SK-N-SH treated with all-trans-retinoic acid at 6 μM for 48 hours (cell line): ENCODE data around the gene KCNH1.
A peak's percentile ranks its signal among the peaks of the same experiment; 100 is the strongest.

ENCODE experiments used
- ATAC-seq: fragments of 200-7000 bp; cut with Tn5 transposase; 3 replicates; pipeline ENCODE4 v1.9.1; 2020; ENCODE audit warnings: mild to moderate bottlenecking, moderate library complexity
- ARNTL ChIP-seq: fragments of 450-650 bp; formaldehyde crosslinking; IDR thresholded peaks from 2 replicates; pipeline ENCODE4 v1.5.0; 2020; ENCODE audit warnings: low read depth, mild to moderate bottlenecking, moderate library complexity, borderline replicate concordance
- BACH2 ChIP-seq: fragments of 250-450 bp; sonication (Bioruptor Pico); IDR thresholded peaks from 2 replicates; pipeline ENCODE4 v1.9.0; 2021; ENCODE audit warnings: mild to moderate bottlenecking, borderline replicate concordance
- CSDC2 ChIP-seq: fragments of 250-450 bp; sonication (Bioruptor Pico); IDR thresholded peaks from 2 replicates; pipeline ENCODE4 v1.5.0; 2020; ENCODE audit warnings: mild to moderate bottlenecking, moderate library complexity
- ESRRG ChIP-seq: fragments of 250-450 bp; sonication (Bioruptor Pico); IDR thresholded peaks from 2 replicates; pipeline ENCODE4 v1.6.1; 2021; ENCODE audit warnings: mild to moderate bottlenecking
- GLIS3 ChIP-seq: fragments of 250-450 bp; sonication (Bioruptor Pico); IDR thresholded peaks from 2 replicates; pipeline ENCODE4 v1.5.0; 2020; ENCODE audit warnings: mild to moderate bottlenecking, moderate library complexity
- ISL1 ChIP-seq: fragments of 250-450 bp; sonication (Bioruptor Pico); IDR thresholded peaks from 2 replicates; pipeline ENCODE4 v2.1.2; 2022; ENCODE audit warnings: mild to moderate bottlenecking, moderate library complexity
- OSR1 ChIP-seq: fragments of 250-450 bp; sonication (Bioruptor Pico); IDR thresholded peaks from 2 replicates; pipeline ENCODE4 v1.8.0; 2022; ENCODE audit warnings: moderate library complexity, mild to moderate bottlenecking, inconsistent platforms
- PPARA ChIP-seq: fragments of 250-450 bp; sonication (Bioruptor Pico); IDR thresholded peaks from 2 replicates; pipeline ENCODE4 v1.5.0; 2020; ENCODE audit warnings: mild to moderate bottlenecking, borderline replicate concordance
- RARB ChIP-seq: fragments of 250-450 bp; sonication (Bioruptor Pico); IDR thresholded peaks from 2 replicates; pipeline ENCODE4 v1.8.0; 2021; ENCODE audit warnings: mild to moderate bottlenecking, moderate library complexity
- TCF4 ChIP-seq: fragments of 250-450 bp; sonication (Bioruptor Pico); IDR thresholded peaks from 2 replicates; pipeline ENCODE4 v1.8.0; 2021; ENCODE audit warnings: mild to moderate bottlenecking, moderate library complexity, borderline replicate concordance
- ZC3H10 ChIP-seq: fragments of 250-450 bp; sonication (Bioruptor Pico); IDR thresholded peaks from 2 replicates; pipeline ENCODE4 v1.5.1; 2021; ENCODE audit warnings: mild to moderate bottlenecking, moderate library complexity
- ZFP3 ChIP-seq: fragments of 250-450 bp; sonication (Bioruptor Pico); IDR thresholded peaks from 2 replicates; pipeline ENCODE4 v1.5.0; 2020; ENCODE audit warnings: mild to moderate bottlenecking, moderate library complexity
- ZFP30 ChIP-seq: fragments of 450-650 bp; formaldehyde crosslinking; IDR thresholded peaks from 2 replicates; pipeline ENCODE4 v1.5.0; 2022; ENCODE audit warnings: mild to moderate bottlenecking, moderate library complexity
- ZNF565 ChIP-seq: fragments of 450-650 bp; formaldehyde crosslinking; conservative IDR thresholded peaks from 2 replicates; pipeline ENCODE4 v1.5.0; 2020; ENCODE audit warnings: low read depth, mild to moderate bottlenecking, moderate library complexity
- ZNF70 ChIP-seq: fragments of 450-650 bp; formaldehyde crosslinking; IDR thresholded peaks from 2 replicates; pipeline ENCODE4 v1.5.0; 2020; ENCODE audit warnings: mild to moderate bottlenecking, moderate library complexity
- ZNF8 ChIP-seq: fragments of 450-650 bp; formaldehyde crosslinking; IDR thresholded peaks from 2 replicates; pipeline ENCODE4 v1.5.0; 2020; ENCODE audit warnings: mild to moderate bottlenecking, moderate library complexity
- TF ChIP-seq, protein P1 (sequence below): fragments of 250-450 bp; sonication (Bioruptor Pico); IDR thresholded peaks from 2 replicates; pipeline ENCODE4 v1.5.1; 2021; ENCODE audit warnings: mild to moderate bottlenecking, moderate library complexity
- TF ChIP-seq, protein P2 (sequence below): fragments of 250-450 bp; sonication (Bioruptor Pico); IDR thresholded peaks from 2 replicates; pipeline ENCODE4 v1.5.1; 2020; ENCODE audit warnings: low read depth, mild to moderate bottlenecking, moderate library complexity
- TF ChIP-seq, protein P3 (sequence below): fragments of 250-450 bp; sonication (Bioruptor Pico); IDR thresholded peaks from 2 replicates; pipeline ENCODE4 v1.8.0; 2021; ENCODE audit warnings: low read depth, mild to moderate bottlenecking, moderate library complexity, borderline replicate concordance
- TF ChIP-seq, protein P4 (sequence below): fragments of 250-450 bp; sonication (Bioruptor Pico); IDR thresholded peaks from 2 replicates; pipeline ENCODE4 v1.8.0; 2020; ENCODE audit warnings: mild to moderate bottlenecking, moderate library complexity, borderline replicate concordance
- TF ChIP-seq, protein P5 (sequence below): fragments of 250-450 bp; sonication (Bioruptor Pico); IDR thresholded peaks from 2 replicates; pipeline ENCODE4 v1.5.0; 2020; ENCODE audit warnings: mild to moderate bottlenecking, moderate library complexity

Gene KCNH1

DNA sequence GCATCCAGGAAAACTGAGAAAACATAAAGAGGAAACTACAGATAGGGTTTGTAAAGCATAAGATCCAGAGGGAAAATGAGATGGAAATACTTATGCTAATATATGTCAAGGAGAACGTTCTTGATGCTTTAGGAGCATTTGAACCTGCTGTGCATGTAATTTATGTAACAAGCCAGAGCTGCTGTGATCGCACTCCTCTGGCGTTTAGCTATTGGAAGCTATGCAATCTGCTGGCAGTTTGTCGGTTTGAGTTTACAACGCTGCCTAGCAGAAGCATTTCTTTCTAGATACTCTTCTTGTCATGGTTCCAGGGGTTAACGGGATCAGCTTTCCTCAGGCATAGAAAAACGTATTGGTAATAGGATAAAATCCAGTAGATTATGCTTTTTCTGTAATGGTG is 182.7 kb downstream of the KCNH1 start:
- ATAC-seq, result no peak
- TF ChIP-seq GLIS3 (CRISPR knock-in tag) (no peak), ZFP3 (CRISPR knock-in tag) (no peak), ARNTL (CRISPR knock-in tag) (no peak), ZFP30 (no peak), ZNF8 (no peak), ZC3H10 (CRISPR knock-in tag) (no peak), ZNF565 (CRISPR knock-in tag) (no peak), PPARA (CRISPR knock-in tag) (no peak), CSDC2 (CRISPR knock-in tag) (no peak), BACH2 (CRISPR knock-in tag) (no peak), OSR1 (CRISPR knock-in tag) (no peak), ZNF70 (CRISPR knock-in tag) (no peak), TCF4 (CRISPR knock-in tag) (no peak), ESRRG (CRISPR knock-in tag) (no peak), RARB (CRISPR knock-in tag) (no peak)
- TF ChIP-seq, protein P1, sequence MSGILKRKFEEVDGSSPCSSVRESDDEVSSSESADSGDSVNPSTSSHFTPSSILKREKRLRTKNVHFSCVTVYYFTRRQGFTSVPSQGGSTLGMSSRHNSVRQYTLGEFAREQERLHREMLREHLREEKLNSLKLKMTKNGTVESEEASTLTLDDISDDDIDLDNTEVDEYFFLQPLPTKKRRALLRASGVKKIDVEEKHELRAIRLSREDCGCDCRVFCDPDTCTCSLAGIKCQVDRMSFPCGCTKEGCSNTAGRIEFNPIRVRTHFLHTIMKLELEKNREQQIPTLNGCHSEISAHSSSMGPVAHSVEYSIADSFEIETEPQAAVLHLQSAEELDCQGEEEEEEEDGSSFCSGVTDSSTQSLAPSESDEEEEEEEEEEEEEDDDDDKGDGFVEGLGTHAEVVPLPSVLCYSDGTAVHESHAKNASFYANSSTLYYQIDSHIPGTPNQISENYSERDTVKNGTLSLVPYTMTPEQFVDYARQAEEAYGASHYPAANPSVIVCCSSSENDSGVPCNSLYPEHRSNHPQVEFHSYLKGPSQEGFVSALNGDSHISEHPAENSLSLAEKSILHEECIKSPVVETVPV, result no peak
- TF ChIP-seq, protein P2, sequence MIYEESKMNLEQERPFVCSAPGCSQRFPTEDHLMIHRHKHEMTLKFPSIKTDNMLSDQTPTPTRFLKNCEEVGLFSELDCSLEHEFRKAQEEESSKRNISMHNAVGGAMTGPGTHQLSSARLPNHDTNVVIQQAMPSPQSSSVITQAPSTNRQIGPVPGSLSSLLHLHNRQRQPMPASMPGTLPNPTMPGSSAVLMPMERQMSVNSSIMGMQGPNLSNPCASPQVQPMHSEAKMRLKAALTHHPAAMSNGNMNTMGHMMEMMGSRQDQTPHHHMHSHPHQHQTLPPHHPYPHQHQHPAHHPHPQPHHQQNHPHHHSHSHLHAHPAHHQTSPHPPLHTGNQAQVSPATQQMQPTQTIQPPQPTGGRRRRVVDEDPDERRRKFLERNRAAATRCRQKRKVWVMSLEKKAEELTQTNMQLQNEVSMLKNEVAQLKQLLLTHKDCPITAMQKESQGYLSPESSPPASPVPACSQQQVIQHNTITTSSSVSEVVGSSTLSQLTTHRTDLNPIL (CRISPR knock-in tag), result no peak
- TF ChIP-seq, protein P3, sequence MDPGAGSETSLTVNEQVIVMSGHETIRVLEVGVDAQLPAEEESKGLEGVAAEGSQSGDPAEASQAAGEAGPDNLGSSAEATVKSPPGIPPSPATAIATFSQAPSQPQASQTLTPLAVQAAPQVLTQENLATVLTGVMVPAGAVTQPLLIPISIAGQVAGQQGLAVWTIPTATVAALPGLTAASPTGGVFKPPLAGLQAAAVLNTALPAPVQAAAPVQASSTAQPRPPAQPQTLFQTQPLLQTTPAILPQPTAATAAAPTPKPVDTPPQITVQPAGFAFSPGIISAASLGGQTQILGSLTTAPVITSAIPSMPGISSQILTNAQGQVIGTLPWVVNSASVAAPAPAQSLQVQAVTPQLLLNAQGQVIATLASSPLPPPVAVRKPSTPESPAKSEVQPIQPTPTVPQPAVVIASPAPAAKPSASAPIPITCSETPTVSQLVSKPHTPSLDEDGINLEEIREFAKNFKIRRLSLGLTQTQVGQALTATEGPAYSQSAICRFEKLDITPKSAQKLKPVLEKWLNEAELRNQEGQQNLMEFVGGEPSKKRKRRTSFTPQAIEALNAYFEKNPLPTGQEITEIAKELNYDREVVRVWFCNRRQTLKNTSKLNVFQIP (CRISPR knock-in tag), result no peak
- TF ChIP-seq, protein P4, sequence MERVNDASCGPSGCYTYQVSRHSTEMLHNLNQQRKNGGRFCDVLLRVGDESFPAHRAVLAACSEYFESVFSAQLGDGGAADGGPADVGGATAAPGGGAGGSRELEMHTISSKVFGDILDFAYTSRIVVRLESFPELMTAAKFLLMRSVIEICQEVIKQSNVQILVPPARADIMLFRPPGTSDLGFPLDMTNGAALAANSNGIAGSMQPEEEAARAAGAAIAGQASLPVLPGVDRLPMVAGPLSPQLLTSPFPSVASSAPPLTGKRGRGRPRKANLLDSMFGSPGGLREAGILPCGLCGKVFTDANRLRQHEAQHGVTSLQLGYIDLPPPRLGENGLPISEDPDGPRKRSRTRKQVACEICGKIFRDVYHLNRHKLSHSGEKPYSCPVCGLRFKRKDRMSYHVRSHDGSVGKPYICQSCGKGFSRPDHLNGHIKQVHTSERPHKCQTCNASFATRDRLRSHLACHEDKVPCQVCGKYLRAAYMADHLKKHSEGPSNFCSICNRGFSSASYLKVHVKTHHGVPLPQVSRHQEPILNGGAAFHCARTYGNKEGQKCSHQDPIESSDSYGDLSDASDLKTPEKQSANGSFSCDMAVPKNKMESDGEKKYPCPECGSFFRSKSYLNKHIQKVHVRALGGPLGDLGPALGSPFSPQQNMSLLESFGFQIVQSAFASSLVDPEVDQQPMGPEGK (CRISPR knock-in tag), result no peak
- TF ChIP-seq, all 23 proteins: peak for 0

DNA sequence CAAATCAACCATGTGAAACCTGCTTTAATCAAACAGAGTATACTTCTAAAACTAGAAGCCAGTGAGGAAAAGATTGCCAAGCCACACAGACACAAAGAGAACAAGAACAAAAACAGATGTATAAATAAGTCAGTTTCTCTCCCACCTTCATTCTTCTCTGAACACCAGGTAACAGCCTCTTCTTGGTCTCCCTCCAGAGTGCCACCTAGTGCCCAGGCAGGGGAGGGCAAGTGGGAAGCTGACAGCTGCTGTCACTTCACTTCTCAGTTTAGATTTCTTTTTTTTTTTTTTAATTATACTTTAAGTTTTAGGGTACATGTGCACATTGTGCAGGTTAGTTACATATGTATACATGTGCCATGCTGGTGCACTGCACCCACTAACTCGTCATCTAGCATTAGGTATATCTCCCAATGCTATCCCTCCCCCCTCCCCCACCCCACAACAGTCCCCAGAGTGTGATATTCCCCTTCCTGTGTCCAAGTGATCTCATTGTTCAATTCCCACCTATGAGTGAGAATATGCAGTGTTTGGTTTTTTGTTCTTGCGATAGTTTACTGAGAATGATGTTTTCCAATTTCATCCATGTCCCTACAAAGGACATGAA is 183.9 kb downstream of the KCNH1 start:
- peak; percentile 70 for ATAC-seq

DNA sequence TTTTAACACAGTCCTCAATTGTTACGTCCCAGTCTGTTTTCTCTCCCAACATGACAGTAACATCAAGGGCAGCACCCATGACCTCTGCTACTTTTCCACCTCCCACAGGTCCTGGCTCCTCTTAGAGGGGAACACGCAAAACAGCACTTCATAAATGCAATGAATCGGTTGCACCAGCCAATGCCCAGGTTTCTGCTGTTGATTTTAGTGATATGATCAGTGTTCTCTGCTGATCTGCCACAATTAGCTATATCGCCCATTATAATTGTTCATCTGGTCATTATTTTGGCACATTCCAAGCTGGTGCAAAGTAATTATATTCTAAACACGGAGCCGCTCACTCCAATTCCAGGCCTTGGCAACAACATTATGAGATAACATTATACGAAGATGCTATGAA is 184.5 kb downstream of the KCNH1 start:
- no peak for ATAC-seq
- TF ChIP-seq, protein P5, sequence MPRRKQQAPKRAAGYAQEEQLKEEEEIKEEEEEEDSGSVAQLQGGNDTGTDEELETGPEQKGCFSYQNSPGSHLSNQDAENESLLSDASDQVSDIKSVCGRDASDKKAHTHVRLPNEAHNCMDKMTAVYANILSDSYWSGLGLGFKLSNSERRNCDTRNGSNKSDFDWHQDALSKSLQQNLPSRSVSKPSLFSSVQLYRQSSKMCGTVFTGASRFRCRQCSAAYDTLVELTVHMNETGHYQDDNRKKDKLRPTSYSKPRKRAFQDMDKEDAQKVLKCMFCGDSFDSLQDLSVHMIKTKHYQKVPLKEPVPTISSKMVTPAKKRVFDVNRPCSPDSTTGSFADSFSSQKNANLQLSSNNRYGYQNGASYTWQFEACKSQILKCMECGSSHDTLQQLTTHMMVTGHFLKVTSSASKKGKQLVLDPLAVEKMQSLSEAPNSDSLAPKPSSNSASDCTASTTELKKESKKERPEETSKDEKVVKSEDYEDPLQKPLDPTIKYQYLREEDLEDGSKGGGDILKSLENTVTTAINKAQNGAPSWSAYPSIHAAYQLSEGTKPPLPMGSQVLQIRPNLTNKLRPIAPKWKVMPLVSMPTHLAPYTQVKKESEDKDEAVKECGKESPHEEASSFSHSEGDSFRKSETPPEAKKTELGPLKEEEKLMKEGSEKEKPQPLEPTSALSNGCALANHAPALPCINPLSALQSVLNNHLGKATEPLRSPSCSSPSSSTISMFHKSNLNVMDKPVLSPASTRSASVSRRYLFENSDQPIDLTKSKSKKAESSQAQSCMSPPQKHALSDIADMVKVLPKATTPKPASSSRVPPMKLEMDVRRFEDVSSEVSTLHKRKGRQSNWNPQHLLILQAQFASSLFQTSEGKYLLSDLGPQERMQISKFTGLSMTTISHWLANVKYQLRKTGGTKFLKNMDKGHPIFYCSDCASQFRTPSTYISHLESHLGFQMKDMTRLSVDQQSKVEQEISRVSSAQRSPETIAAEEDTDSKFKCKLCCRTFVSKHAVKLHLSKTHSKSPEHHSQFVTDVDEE (CRISPR knock-in tag), result no peak
- no peak for TF ChIP-seq ISL1 (CRISPR knock-in tag)
- TF ChIP-seq PPARA (CRISPR knock-in tag), result no peak
- no peak for TF ChIP-seq ZNF8

DNA sequence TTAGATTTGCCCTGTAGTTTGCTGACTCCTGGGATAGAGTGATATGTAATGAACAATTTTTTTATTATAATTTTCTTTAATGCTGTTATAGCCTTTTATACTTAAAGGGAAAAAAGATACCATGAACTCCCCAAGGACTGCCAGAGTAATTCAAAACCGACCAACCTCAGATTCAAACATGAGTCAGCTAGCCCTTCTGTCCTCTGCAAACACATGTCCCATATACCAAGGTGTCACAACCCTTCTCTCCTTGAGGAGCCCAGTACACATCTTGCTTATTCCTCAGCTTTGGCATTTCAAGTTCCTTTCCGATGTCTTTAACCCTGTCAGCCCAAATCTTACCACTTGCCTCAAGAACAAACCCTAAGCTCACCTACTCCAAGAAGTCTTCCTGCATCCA is 184.9 kb downstream of the KCNH1 start:
- no peak for ATAC-seq
- TF ChIP-seq, protein P5 (CRISPR knock-in tag), result no peak
